ENCODE data around the gene MTMR3.

The MTMR3 gene

GRCh38 chr22:29945435-29945834, 62.5 kb downstream of the MTMR3 start:
- Histone ChIP-seq H3K9me3 (ENCODE audit: severe bottlenecking) (no peaks in the 10 kb centered on the region), H3K36me3 (ENCODE audit: low read depth) (no peaks in the 10 kb centered on the region), H3K4me3 (ENCODE audit: severe bottlenecking) (no peak overlapping the region), H3K27ac (ENCODE audit: poor library complexity, severe bottlenecking) (no peak overlapping the region), H3K4me1 (ENCODE audit: insufficient read depth, poor library complexity, severe bottlenecking) (peaks cover 4% of the 10 kb centered on the region), H3K27me3 (ENCODE audit: insufficient read depth, poor library complexity, severe bottlenecking) (no peaks in the 10 kb centered on the region)
- ATAC-seq (ENCODE audit: low read depth): no peak
- TF ChIP-seq, protein P1, sequence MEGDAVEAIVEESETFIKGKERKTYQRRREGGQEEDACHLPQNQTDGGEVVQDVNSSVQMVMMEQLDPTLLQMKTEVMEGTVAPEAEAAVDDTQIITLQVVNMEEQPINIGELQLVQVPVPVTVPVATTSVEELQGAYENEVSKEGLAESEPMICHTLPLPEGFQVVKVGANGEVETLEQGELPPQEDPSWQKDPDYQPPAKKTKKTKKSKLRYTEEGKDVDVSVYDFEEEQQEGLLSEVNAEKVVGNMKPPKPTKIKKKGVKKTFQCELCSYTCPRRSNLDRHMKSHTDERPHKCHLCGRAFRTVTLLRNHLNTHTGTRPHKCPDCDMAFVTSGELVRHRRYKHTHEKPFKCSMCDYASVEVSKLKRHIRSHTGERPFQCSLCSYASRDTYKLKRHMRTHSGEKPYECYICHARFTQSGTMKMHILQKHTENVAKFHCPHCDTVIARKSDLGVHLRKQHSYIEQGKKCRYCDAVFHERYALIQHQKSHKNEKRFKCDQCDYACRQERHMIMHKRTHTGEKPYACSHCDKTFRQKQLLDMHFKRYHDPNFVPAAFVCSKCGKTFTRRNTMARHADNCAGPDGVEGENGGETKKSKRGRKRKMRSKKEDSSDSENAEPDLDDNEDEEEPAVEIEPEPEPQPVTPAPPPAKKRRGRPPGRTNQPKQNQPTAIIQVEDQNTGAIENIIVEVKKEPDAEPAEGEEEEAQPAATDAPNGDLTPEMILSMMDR (IDR thresholded peaks at IDR 0.05; ENCODE audit: poor library complexity, severe bottlenecking): no peak
- DNase-seq (ENCODE audit: low spot score): no peak

GRCh38 chr22:29946220-29946619, 63.2 kb downstream of the MTMR3 start:
- no peak overlapping the region for H3K27ac ChIP-seq (ENCODE audit: poor library complexity, severe bottlenecking)
- no peak overlapping the region for H3K4me3 ChIP-seq (ENCODE audit: severe bottlenecking)
- ATAC-seq (ENCODE audit: low read depth) (no peak), DNase-seq (ENCODE audit: low spot score) (no peak)
- TF ChIP-seq, protein P1 (IDR thresholded peaks at IDR 0.05; ENCODE audit: poor library complexity, severe bottlenecking): no peak
- H3K9me3 ChIP-seq (ENCODE audit: severe bottlenecking): no peaks in the 10 kb centered on the region
- peaks cover 4% of the 10 kb centered on the region for H3K4me1 ChIP-seq (ENCODE audit: insufficient read depth, poor library complexity, severe bottlenecking)
- H3K36me3 ChIP-seq (ENCODE audit: low read depth): no peaks in the 10 kb centered on the region
- no peaks in the 10 kb centered on the region for H3K27me3 ChIP-seq (ENCODE audit: insufficient read depth, poor library complexity, severe bottlenecking)

- ATAC-seq (ENCODE audit: low read depth) (no peak), DNase-seq (ENCODE audit: low spot score) (no peak)
- no peaks in the 10 kb centered on the region for H3K9me3 ChIP-seq (ENCODE audit: severe bottlenecking)
- peaks cover 4% of the 10 kb centered on the region for H3K4me1 ChIP-seq (ENCODE audit: insufficient read depth, poor library complexity, severe bottlenecking)
- no peaks in the 10 kb centered on the region for H3K36me3 ChIP-seq (ENCODE audit: low read depth)
- TF ChIP-seq, protein P1 (IDR thresholded peaks at IDR 0.05; ENCODE audit: poor library complexity, severe bottlenecking): no peak
- no peaks in the 10 kb centered on the region for H3K27me3 ChIP-seq (ENCODE audit: insufficient read depth, poor library complexity, severe bottlenecking)
- no peak overlapping the region for H3K4me3 ChIP-seq (ENCODE audit: severe bottlenecking)
- no peak overlapping the region for H3K27ac ChIP-seq (ENCODE audit: poor library complexity, severe bottlenecking)
These were observed 64.7 kb downstream of the MTMR3 start for GRCh38 chr22:29947410-29948384.

DNA sequence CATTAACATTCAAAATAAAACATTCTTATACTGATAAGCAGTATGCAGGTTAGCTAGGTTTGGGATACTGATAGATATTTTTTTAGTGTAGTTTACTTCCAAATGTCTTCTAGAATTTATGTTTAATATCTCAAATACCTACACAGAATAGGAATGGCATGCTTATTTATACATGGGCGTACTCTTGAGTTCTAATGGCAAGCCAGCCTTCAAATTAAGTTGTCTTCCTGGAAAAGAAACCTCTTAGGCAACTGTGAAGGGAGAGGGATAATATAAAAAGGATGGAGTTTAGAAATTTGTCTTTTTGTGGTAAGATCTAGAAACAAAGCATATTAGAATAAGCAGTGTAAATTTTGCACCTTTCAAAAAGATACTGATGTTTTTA, 65.4 kb downstream of the MTMR3 start:
- ATAC-seq (ENCODE audit: low read depth) (no peak), DNase-seq (ENCODE audit: low spot score) (no peak)
- H3K27me3 ChIP-seq (ENCODE audit: insufficient read depth, poor library complexity, severe bottlenecking): no peaks in the 10 kb centered on the region
- H3K27ac ChIP-seq (ENCODE audit: poor library complexity, severe bottlenecking): no peak overlapping the region
- no peaks in the 10 kb centered on the region for H3K9me3 ChIP-seq (ENCODE audit: severe bottlenecking)
- no peak overlapping the region for H3K4me3 ChIP-seq (ENCODE audit: severe bottlenecking)
- H3K36me3 ChIP-seq (ENCODE audit: low read depth): no peaks in the 10 kb centered on the region
- TF ChIP-seq, protein P1 (IDR thresholded peaks at IDR 0.05; ENCODE audit: poor library complexity, severe bottlenecking): no peak
- peaks cover 4% of the 10 kb centered on the region for H3K4me1 ChIP-seq (ENCODE audit: insufficient read depth, poor library complexity, severe bottlenecking)

GRCh38 chr22:29949872-29950271, 66.9 kb downstream of the MTMR3 start:
- Histone ChIP-seq H3K27me3 (ENCODE audit: insufficient read depth, poor library complexity, severe bottlenecking) (no peaks in the 10 kb centered on the region), H3K9me3 (ENCODE audit: severe bottlenecking) (no peaks in the 10 kb centered on the region), H3K4me3 (ENCODE audit: severe bottlenecking) (no peak overlapping the region), H3K4me1 (ENCODE audit: insufficient read depth, poor library complexity, severe bottlenecking) (peaks cover 4% of the 10 kb centered on the region), H3K27ac (ENCODE audit: poor library complexity, severe bottlenecking) (no peak overlapping the region), H3K36me3 (ENCODE audit: low read depth) (no peaks in the 10 kb centered on the region)
- TF ChIP-seq, protein P1 (IDR thresholded peaks at IDR 0.05; ENCODE audit: poor library complexity, severe bottlenecking): no peak
- DNase-seq (ENCODE audit: low spot score): no peak
- no peak for ATAC-seq (ENCODE audit: low read depth)
